ENCODE data around the gene ROMO1. TPM values are rescaled to one million over a fixed set of nuclear protein-coding genes. Genes with fewer than 3 reads are reported as not detected.
"Not testable (repeated sequence)": the region's sequence is repeated elsewhere in the genome, so short reads cannot be mapped to it uniquely, and the experiment has no call there.

The ROMO1 gene
- total RNA-seq, 1 experiment from 2014 or later, result 301 TPM

DNA sequence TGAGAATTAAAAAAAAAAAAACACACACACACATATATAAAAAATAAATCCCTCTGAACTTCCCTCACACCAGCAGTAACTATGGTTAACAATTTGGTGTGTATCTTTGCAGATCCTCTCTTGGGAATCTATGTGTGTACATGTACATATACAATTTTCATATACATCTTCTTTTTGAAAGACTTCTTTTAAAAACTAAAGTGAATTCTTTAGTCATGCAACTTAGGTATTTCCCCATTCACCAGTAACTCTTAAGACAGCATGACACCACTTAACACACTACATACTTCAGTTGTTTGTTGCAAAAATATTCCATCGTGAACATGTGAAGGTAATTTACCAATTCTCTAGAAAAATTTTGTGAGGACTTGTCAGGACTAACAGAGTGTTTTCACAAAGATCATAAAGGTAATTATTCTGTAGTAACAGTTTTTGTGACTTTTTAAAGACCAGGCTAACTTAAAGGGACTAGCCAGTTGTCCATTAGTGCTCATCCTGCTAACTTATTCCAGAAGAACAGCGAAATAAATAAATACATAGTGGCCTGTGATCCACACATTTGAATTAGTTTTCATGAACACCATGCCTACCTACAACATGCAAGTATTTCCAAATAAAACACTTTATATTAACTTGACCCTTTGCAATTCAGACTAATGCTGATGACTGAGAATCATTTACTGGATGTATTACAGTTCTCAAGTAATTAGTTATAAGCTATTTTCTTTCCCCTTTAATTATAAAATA lies 30.8 kb downstream of the ROMO1 start:
- DNase-seq (ENCODE audit: low spot score), result no peak

GRCh38 chr20:35730583-35731468 lies 31.6 kb downstream of the ROMO1 start:
- DNase-seq (ENCODE audit: low spot score), result no peak

- DNase-seq (ENCODE audit: low spot score), result no peak
Observed at GRCh38 chr20:35731469-35731788, 32.2 kb downstream of the ROMO1 start.

GRCh38 chr20:35731862-35732643 lies 32.8 kb downstream of the ROMO1 start:
- DNase-seq (ENCODE audit: low spot score), result no peak

DNA sequence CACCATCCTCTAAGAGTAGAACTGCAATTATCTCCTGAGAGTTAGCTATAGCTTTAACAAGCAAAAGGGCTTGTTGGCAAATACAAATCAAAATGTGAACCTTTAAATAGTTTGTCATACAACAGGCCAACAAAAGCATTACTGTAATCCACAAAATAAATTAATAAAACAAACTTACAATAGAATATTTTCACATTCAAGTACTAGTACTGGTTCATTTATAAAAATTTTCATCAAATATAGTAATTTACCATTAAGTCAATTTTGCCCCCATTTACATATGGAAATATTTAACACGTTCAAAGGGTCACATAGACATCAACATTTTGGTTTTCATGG lies 33.4 kb downstream of the ROMO1 start:
- no peak for DNase-seq (ENCODE audit: low spot score)

GRCh38 chr20:35734374-35734773 lies 35.2 kb downstream of the ROMO1 start:
- DNase-seq (ENCODE audit: low spot score), result no peak

- DNase-seq (ENCODE audit: low spot score), result no peak
Observed at GRCh38 chr20:35734777-35735649, 35.8 kb downstream of the ROMO1 start.

GRCh38 chr20:35735826-35736470 lies 36.7 kb downstream of the ROMO1 start:
- DNase-seq (ENCODE audit: low spot score), result no peak

DNA sequence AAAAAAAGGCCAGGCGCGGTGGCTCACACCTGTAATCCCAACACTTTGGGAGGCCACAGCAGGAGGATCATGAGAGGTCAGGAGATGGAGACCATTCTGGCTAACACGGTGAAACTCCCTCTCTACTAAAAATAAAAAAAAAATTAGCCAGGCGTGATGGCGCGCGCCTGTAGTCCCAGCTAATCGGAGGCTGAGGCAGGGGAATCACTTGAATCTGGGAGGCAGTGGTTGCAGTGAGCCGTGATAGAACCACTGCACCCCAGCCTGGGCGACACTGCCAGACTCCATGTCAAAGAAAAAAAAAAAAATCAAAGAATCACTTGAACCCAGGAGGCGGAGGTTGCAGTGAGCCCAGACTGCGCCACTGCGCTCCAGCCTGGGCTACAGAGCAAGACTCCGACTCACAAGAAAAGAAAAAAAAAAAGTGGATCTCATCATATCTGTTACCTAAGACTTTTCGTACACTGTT lies 38.7 kb downstream of the ROMO1 start:
- no peak for DNase-seq (ENCODE audit: low spot score)

DNA sequence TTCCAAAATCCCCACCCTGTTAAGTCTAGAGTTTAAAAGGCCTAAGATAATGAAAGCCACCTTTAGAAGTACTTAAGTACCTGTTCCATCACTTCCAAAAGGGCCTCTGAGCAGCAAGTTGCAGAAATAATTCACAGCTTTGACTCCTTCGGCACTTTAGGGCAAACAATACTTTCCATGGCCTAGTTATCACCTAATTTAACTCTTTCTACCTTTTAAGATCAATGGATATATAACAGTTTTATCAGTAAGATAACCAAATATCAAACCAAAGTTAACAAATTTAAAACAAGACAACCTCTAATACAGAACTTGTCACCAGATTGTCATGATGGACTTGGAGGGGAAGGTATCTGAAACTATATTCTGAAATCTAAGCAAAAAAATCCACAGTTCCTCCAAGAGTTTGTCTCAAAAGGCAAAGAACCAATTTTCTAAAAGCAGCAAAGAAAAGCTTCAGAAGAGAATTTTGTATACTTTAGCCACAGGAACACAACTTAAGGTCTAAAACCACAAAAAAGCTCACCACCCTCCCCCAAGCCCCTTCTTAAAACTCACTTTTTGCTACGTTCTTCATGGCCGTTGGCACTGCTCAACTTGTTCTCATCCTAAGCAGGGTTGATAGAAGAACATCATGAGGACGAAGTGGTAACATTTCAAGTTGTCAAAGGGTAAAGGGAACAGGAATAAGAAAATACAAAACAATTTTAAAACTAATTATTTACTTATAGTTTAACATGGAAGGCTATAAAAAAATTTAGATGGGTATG lies 39.4 kb downstream of the ROMO1 start:
- no peak for DNase-seq (ENCODE audit: low spot score)

DNA sequence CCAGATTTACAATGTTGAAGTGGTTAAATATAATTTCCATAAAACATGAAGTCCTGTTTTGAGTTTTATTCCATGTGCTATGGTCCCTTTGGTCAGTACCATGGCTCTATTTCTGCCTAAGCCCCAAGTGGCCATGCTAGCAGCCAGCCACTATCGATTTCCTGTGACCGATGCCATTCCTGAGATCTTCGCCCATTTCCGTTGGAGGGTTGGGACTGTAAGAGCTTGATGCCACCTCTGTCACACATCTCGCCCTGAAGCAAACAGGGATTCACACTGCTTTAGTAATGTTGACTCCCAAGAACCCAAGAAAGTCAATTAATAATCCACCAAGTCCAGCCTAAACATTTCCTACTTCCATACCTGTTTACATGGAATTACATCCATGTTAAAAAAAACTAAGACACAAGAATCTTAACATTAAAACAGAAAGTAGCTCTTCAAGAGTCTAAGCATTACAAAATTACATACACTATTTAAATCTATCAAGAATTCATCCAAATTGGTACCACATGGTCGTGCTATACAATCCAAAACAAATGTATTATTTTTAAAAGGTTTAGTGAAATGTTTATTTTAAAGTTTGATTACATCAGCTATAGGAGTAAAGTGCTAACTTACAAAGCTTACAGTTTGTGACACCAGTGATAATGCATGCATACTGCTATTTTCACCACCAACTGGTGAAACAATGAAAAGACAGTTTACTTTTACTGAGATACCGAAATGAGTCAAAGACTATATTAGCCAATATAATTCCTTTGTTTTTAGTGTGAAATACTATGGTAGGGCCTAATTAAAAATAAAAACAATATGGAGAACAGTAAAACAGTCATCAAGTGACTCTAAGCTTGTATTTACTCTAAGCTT lies 40.3 kb downstream of the ROMO1 start:
- DNase-seq (ENCODE audit: low spot score), result no peak

GRCh38 chr20:35741892-35742740 lies 42.9 kb downstream of the ROMO1 start, which contains the start of gene RBM39:
RBM39 (minus strand) TSS chr20:35742260; CDS start chr20:35740874, 1,386 bp downstream.
- peak; percentile 100 for DNase-seq (ENCODE audit: low spot score)

DNA sequence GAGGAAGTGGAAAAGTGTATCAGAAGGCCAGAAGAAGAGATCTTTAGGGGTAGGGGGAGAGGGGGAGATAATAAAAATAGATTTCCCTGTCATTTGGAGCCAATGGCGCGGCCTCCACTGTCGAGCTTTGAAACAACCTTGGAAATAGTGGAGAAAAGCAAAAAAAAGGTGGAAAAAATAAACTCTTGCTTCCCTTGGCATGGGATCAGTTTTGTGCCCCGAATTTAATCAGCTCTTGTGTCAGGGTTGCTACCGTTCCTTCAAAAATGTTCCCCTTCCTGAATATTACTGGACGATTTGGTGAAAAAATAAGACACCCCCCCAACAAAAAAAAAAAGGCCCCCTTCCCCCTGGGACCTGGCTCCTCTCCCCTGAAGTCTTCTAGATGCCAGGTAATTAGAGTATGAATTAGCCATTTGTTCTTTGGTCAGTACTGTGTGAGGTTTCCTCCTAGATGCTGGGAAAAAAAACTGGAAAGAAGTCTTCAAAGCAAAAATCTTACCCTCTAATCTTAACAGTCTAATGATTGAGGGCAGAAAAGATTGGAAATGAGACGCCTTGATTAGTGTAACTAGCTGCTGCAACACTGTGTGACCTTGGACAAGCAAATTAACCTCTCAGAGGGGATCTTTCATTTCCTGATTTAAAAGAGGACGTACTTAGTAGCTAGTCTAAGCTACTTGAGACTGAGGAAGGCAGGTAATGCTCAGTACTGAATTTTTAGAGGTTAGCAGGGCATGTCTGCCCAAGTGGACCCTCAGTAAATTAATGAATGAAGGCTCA lies 43.7 kb downstream of the ROMO1 start:
- peak; percentile 37 for DNase-seq (ENCODE audit: low spot score)

- DNase-seq (ENCODE audit: low spot score), result no peak
Observed at GRCh38 chr20:35743693-35744491, 44.7 kb downstream of the ROMO1 start.

GRCh38 chr20:35744492-35744841 lies 45.3 kb downstream of the ROMO1 start:
- not testable (repeated sequence) for DNase-seq (ENCODE audit: low spot score)
